Osteoblast (primary cell): ENCODE data around the gene TTC28. TPM values are rescaled to one million over a fixed set of nuclear protein-coding genes. Genes with fewer than 3 reads are reported as not detected.
A peak's percentile ranks its signal among the peaks of the same experiment; 100 is the strongest.
"Not testable (repeated sequence)": the region's sequence is repeated elsewhere in the genome, so short reads cannot be mapped to it uniquely, and the experiment has no call there.

Experiments
- DNase-seq: peaks from one replicate; pipeline ENCODE4 v3.0.0; 2011; ENCODE audit warnings: low spot score, mixed read lengths; ENCODE audit not compliant: insufficient read length; ENCODE audit errors: missing footprints
- H2AFZ ChIP-seq: 2 replicates; pipeline ENCODE4 v1.6.0; 2011; ENCODE audit warnings: mild to moderate bottlenecking, low read length
- H3K27ac ChIP-seq: 2 replicates; pipeline ENCODE4 v1.5.1; 2011; ENCODE audit warnings: mild to moderate bottlenecking, low read depth, low read length, moderate library complexity
- H3K27me3 ChIP-seq: 2 replicates; pipeline ENCODE4 v1.6.0; 2012; ENCODE audit warnings: mild to moderate bottlenecking, control low read depth, inconsistent platforms, low read length, moderate library complexity; ENCODE audit not compliant: insufficient read depth
- H3K36me3 ChIP-seq: 2 replicates; pipeline ENCODE4 v1.5.1; 2011; ENCODE audit warnings: mild to moderate bottlenecking, low read length, control low read depth, moderate library complexity; ENCODE audit not compliant: insufficient read depth
- H3K4me1 ChIP-seq: 2 replicates; pipeline ENCODE4 v1.5.1; 2011; ENCODE audit warnings: mild to moderate bottlenecking, low read length, control low read depth, moderate library complexity; ENCODE audit not compliant: insufficient read depth
- H3K4me2 ChIP-seq: 2 replicates; pipeline ENCODE4 v1.6.0; 2011; ENCODE audit warnings: mild to moderate bottlenecking, low read length; ENCODE audit not compliant: insufficient read depth
- H3K4me3 ChIP-seq: fragments of 200-600 bp; sonication (generic); 3 replicates; pipeline ENCODE4 v1.5.1; 2012; ENCODE audit warnings: mild to moderate bottlenecking, low read length, inconsistent platforms; ENCODE audit not compliant: insufficient read depth
- H3K79me2 ChIP-seq: 2 replicates; pipeline ENCODE4 v1.6.0; 2012; ENCODE audit warnings: mild to moderate bottlenecking, low read length, control low read depth, inconsistent platforms; ENCODE audit not compliant: insufficient read depth
- H3K9me3 ChIP-seq: 2 replicates; pipeline ENCODE4 v1.5.1; 2011; ENCODE audit warnings: low read depth, low read length, control low read depth
- H4K20me1 ChIP-seq: 2 replicates; pipeline ENCODE4 v1.6.0; 2012; ENCODE audit warnings: mild to moderate bottlenecking, low read length, control low read depth; ENCODE audit not compliant: insufficient read depth
- total RNA-seq: library from RNA; depleted of rRNA; stranded (reverse); fragments of >200 nt; gene quantifications from 2 replicates; pipeline ENCODE4 v1.2.3, GENCODE V29; 2012
- TF ChIP-seq, protein P1 (sequence below): IDR thresholded peaks from 2 replicates; pipeline ENCODE4 v1.5.1; 2011; ENCODE audit warnings: mild to moderate bottlenecking, low read depth, low read length, moderate library complexity; ENCODE audit errors: extremely low read depth

The TTC28 gene
- total RNA-seq, 1 donor, result 48.1 TPM

DNA sequence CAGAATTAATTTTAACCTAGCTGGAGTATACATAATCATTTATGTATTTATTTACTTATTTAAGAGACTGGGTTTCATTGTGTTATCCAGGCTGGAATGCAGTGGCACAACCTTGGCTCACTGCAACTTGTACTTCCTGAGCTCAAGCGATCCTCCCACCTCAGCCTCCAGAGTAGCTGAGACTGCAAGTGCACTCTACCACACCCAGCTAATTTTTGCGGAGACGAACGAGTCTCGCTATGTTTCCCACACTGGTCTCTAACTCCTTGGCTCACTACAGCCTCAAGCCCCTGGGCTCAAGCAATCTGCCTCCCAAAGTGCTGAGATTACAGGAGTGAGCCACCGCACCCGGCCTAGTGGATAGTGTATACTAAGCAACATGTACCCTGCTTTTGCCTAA, 1.5 kb downstream of the TTC28 start:
- not testable (repeated sequence) for H3K27me3 ChIP-seq, H3K4me1 ChIP-seq, H3K27ac ChIP-seq, H4K20me1 ChIP-seq, H3K4me3 ChIP-seq, H3K9me3 ChIP-seq, DNase-seq, H2AFZ ChIP-seq, H3K36me3 ChIP-seq
- Histone ChIP-seq H3K79me2 (peaks cover 13% of the 10 kb centered on the region), H3K4me2 (peak overlapping the region; percentile 78)

DNA sequence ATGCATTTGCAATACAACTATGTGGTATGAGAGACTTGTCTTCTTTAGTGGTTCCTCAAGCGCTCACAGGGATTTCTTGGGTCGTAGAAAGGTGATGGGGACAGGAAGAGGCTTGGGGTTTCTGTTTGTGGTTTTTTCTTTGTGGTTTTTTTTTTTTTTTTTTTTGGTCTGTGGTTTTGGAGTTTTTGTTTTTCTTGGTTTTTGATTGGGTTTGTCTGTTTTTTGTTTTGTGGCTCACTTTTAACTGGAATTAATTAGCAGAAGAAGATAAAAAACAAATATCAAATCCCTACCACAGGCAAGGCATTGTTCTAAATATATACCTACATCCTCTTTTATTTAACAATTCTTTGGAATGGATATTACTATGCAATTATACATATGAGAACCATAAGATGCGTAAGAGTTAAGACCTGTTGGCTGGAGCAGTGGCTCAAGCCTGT, 5.5 kb downstream of the TTC28 start:
- TF ChIP-seq, protein P1, sequence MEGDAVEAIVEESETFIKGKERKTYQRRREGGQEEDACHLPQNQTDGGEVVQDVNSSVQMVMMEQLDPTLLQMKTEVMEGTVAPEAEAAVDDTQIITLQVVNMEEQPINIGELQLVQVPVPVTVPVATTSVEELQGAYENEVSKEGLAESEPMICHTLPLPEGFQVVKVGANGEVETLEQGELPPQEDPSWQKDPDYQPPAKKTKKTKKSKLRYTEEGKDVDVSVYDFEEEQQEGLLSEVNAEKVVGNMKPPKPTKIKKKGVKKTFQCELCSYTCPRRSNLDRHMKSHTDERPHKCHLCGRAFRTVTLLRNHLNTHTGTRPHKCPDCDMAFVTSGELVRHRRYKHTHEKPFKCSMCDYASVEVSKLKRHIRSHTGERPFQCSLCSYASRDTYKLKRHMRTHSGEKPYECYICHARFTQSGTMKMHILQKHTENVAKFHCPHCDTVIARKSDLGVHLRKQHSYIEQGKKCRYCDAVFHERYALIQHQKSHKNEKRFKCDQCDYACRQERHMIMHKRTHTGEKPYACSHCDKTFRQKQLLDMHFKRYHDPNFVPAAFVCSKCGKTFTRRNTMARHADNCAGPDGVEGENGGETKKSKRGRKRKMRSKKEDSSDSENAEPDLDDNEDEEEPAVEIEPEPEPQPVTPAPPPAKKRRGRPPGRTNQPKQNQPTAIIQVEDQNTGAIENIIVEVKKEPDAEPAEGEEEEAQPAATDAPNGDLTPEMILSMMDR, result no peak
- Histone ChIP-seq H2AFZ (no peak overlapping the region), H3K9me3 (no peaks in the 10 kb centered on the region), H4K20me1 (no peaks in the 10 kb centered on the region), H3K4me1 (peaks cover 6% of the 10 kb centered on the region), H3K4me3 (no peak overlapping the region), H3K36me3 (no peaks in the 10 kb centered on the region), H3K27me3 (no peaks in the 10 kb centered on the region), H3K4me2 (no peak overlapping the region), H3K27ac (no peak overlapping the region), H3K79me2 (peaks cover 14% of the 10 kb centered on the region)
- DNase-seq, result peak; percentile 57

DNA sequence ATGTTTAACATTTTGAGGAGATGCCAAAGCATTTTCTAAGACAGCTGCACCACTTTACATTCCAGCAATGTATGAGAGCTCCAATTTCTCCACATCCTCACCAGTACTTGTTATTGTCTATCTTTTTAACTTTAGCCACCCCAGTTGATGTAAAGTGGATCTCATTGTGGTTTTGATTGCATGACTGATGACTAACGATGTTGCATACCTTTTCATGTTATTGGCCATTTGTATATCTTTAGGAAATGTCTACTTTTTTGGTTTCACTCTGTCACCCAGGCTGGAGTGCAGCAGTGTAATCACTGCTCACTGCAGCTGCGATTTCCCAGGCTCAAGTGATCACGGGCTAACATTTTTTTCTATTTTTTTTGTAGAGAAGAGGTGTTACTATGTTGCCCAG, 8.9 kb downstream of the TTC28 start:
- TF ChIP-seq, protein P1, result no peak
- no peaks in the 10 kb centered on the region for H4K20me1 ChIP-seq
- no peak overlapping the region for H2AFZ ChIP-seq
- no peaks in the 10 kb centered on the region for H3K36me3 ChIP-seq
- no peak overlapping the region for H3K4me3 ChIP-seq
- DNase-seq, result no peak
- peak overlapping the region; percentile 50 for H3K27ac ChIP-seq
- no peaks in the 10 kb centered on the region for H3K9me3 ChIP-seq
- H3K4me2 ChIP-seq, result no peak overlapping the region
- peaks cover 9% of the 10 kb centered on the region for H3K79me2 ChIP-seq
- H3K4me1 ChIP-seq, result peaks cover 6% of the 10 kb centered on the region
- H3K27me3 ChIP-seq, result no peaks in the 10 kb centered on the region

DNA sequence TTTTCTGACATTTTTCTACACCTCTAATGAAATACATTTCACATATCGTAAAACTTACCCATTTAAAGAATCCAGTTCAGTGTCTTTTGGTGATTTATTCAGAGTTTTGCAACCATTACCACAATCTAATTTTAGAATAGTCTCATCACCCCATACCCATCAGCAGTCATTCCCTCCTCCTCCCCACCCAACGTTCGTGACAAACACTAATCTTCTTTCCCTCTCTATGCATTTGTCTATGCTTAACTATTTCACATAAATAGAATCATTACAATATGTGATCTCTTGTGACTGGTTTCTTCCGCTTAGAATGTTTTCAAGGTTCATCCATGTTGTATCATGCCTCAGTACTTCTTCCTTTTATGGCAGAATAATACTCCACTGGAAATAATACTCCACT, 9.5 kb downstream of the TTC28 start:
- Histone ChIP-seq H3K79me2 (peaks cover 5% of the 10 kb centered on the region), H4K20me1 (no peaks in the 10 kb centered on the region), H3K4me2 (no peak overlapping the region), H3K36me3 (no peaks in the 10 kb centered on the region), H3K4me3 (no peak overlapping the region), H3K4me1 (peaks cover 6% of the 10 kb centered on the region), H3K9me3 (no peaks in the 10 kb centered on the region), H3K27ac (peak overlapping the region; percentile 50), H2AFZ (no peak overlapping the region), H3K27me3 (no peaks in the 10 kb centered on the region)
- peak; percentile 47 for DNase-seq
- TF ChIP-seq, protein P1, result no peak
